Gastrocnemius medialis (tissue), 4 donors: ENCODE measurements around the gene PYURF. TPM values are rescaled to one million over a fixed set of nuclear protein-coding genes. Genes with fewer than 3 reads are reported as not detected.

Experiments used
- ATAC-seq, 2 donors: fragments of 150-250 bp; one replicate each; pipeline ENCODE4 v1.9.1; 2016
- DNase-seq, 2 donors: peaks; one replicate each; pipeline ENCODE4 v3.0.0-alpha.2; 2019
- H3K27ac ChIP-seq, 4 donors: fragments of 200-600 bp; sonication (generic); 1 replicate in 1 of 4; 2 replicates in 3 of 4; pipeline ENCODE4 v1.5.1; 2016 to 2018; ENCODE audit warnings: mild to moderate bottlenecking in 2 of 4, moderate library complexity in 1 of 4
- H3K27me3 ChIP-seq, 3 donors: fragments of 200-600 bp; sonication (generic) in 2 of 3; 1 replicate in 1 of 3; 2 replicates in 2 of 3; pipeline versions ENCODE4 v1.5.1 to v1.6.0; 2016 to 2019; ENCODE audit warnings: mild to moderate bottlenecking in 1 of 3, moderate library complexity in 1 of 3
- H3K36me3 ChIP-seq, 2 donors: fragments of 200-600 bp; sonication (generic) in 1 of 2; one replicate each; pipeline ENCODE4 v1.5.1; 2017 to 2018
- H3K4me1 ChIP-seq, 2 donors: fragments of 200-600 bp; sonication (generic) in 1 of 2; one replicate each; pipeline ENCODE4 v1.5.1; 2016 to 2017; ENCODE audit warnings: mild to moderate bottlenecking in 2 of 2
- H3K4me3 ChIP-seq, 4 donors: fragments of 200-600 bp; sonication (generic) in 3 of 4; 1 replicate in 1 of 4; 2 replicates in 3 of 4; pipeline ENCODE4 v1.5.1; 2016 to 2019; ENCODE audit warnings: mild to moderate bottlenecking in 2 of 4
- H3K9me3 ChIP-seq, 3 donors: fragments of 200-600 bp; sonication (generic) in 2 of 3; 1 replicate in 1 of 3; 2 replicates in 2 of 3; pipeline ENCODE4 v1.5.1; 2016 to 2019
- POLR2A ChIP-seq, 2 donors: fragments of 450-650 bp; IDR thresholded peaks; one replicate each; pipeline ENCODE4 v1.6.1; 2017; ENCODE audit warnings: antibody characterized with exemption in 2 of 2, mild to moderate bottlenecking in 2 of 2, moderate library complexity in 2 of 2
- in situ Hi-C, 4 donors: fragments of 200-750 bp; cut with MboI; loops; one replicate each; pipeline versions ENCODE4 v1.15.0 to v1.8.0; 2017; ENCODE audit warnings: low sequenced_read_pairs in 4 of 4
- intact Hi-C: fragments of 100-400 bp; cut with DNase I; formaldehyde crosslinking; loops from one replicate; pipeline ENCODE4 v1.15.1; 2023; ENCODE audit warnings: low total_unique reads
- total RNA-seq, 4 donors: library from RNA; depleted of rRNA; stranded (reverse); fragments of >200 nt; gene quantifications; one replicate each; pipeline versions ENCODE4 v1.1.0 to v1.2.3, GENCODE V29; 2016
- TF ChIP-seq, protein P1 (sequence below), 5 experiments: fragments of 450-650 bp in 3 of 5; fragments of 200-600 bp in 2 of 5; sonication (generic) in 2 of 5; IDR thresholded peaks in 4 of 5; conservative IDR thresholded peaks in 1 of 5; 1 replicate in 4 of 5; 2 replicates in 1 of 5; pipeline ENCODE4 v1.5.1; 2016 to 2019; ENCODE audit warnings: antibody characterized with exemption in 5 of 5, mild to moderate bottlenecking in 3 of 5, moderate library complexity in 3 of 5

PYURF gene
- total RNA-seq, 4 donors from 2014 or later, result 62.4 to 86.0 (median 72.3) TPM

DNA sequence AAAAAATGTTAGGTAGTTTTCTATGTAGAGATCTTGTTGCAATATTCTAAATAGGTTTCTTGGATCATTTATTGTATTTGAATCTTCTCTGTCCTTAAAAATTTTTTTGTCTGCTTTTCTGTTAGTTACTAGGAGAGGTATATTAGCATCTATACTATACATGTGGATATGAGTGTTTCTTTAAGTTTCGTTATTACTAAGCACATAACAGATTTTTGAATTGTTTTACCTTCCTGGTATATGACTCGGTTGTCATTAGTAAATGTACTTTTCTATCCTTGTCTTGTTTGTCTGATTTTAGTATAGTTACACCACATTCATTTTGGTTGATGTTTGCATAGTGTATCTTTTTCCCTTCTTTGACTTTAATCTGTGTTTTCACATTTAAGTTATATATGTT, 20.2 kb downstream of the PYURF start:
- Histone ChIP-seq H3K27ac (no peak overlapping the region), H3K27me3 (no peaks in the 10 kb centered on the region), H3K4me1 (no peaks in the 10 kb centered on the region), H3K4me3 (no peak overlapping the region), H3K9me3 (no peaks in the 10 kb centered on the region), H3K36me3 (no peaks in the 10 kb centered on the region)
- DNase-seq (no peak), ATAC-seq (no peak)
- in situ Hi-C loops, result loop anchor here in 1 of 4 donors (25.0 kb wide), 2 partner anchors 466 to 641 kb away; no protein-coding TSS in a partner anchor
- intact Hi-C loops, result loop anchor here (5.0 kb wide), 1 partner anchor 36 kb away; no protein-coding TSS in a partner anchor
- TF ChIP-seq, protein P1, sequence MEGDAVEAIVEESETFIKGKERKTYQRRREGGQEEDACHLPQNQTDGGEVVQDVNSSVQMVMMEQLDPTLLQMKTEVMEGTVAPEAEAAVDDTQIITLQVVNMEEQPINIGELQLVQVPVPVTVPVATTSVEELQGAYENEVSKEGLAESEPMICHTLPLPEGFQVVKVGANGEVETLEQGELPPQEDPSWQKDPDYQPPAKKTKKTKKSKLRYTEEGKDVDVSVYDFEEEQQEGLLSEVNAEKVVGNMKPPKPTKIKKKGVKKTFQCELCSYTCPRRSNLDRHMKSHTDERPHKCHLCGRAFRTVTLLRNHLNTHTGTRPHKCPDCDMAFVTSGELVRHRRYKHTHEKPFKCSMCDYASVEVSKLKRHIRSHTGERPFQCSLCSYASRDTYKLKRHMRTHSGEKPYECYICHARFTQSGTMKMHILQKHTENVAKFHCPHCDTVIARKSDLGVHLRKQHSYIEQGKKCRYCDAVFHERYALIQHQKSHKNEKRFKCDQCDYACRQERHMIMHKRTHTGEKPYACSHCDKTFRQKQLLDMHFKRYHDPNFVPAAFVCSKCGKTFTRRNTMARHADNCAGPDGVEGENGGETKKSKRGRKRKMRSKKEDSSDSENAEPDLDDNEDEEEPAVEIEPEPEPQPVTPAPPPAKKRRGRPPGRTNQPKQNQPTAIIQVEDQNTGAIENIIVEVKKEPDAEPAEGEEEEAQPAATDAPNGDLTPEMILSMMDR (IDR thresholded peaks at IDR 0.05 in 4 of 5, conservative IDR thresholded peaks at IDR 0.05 in 1 of 5), result no peak
- TF ChIP-seq POLR2A (IDR thresholded peaks at IDR 0.05), result no peak

DNA sequence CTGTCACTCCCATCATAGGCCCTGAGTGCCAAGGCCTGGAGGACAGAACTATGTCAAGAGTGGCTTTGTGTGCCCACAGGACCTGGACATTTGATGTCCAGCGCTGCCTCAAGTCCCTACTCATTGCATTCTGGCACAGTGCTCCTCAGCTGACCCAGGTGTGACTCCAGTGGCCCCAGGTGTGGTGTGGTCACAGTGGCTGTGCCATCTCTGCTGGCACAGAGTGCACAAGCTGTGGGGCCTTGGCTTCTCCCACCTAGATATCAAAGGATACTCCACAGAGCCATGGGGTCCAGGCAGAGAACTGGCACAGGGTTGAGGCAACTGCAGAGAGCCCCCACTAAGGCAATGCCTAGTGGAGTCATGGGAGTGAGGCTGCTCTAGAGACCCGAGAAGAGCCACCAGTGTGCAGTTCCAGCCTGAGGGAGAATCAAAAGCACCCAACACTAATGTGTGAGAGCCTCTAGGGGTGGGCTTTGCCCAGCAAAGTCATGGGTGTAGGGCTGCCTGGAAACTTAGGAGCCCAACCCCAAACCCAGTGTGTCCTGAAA, 25.6 kb downstream of the PYURF start:
- in situ Hi-C loops (no loop called here), intact Hi-C loops (no loop called here)
- Histone ChIP-seq H3K27me3 (no peaks in the 10 kb centered on the region), H3K27ac (no peak overlapping the region), H3K4me1 (no peaks in the 10 kb centered on the region), H3K9me3 (no peaks in the 10 kb centered on the region), H3K36me3 (no peaks in the 10 kb centered on the region), H3K4me3 (no peak overlapping the region)
- DNase-seq (no peak), ATAC-seq (no peak)
- no peak for TF ChIP-seq POLR2A (IDR thresholded peaks at IDR 0.05)

DNA sequence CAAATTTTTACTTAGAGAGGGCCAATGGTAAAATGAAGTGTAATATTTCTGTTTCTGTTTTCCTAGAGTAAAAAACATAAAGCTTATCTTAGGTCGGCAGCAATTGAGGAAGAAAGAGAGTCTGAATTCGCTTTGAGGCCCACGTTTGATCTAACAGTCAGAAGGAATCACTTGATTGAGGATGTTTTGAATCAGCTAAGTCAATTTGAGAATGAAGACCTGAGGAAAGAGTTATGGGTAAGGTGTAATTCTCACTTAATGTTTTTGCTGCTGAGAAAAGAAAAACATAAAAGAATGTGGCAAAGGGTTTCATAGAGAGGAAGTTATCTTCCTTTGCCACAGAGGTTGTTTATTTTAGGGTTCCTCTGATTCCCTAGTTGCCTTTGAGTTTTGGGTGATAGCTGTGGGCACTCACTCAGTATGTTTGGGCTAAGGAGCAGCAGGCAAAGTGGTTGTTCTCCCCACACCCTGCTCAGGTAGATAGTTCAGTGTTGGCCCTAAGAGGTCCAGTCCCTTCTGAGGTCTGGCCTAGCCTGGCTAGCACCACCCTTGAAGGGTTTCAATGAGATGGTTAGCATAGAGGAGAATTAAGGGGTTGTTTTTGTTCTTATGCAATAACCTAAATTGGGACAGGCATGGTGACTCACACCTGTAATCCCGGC, 34.3 kb downstream of the PYURF start:
- Histone ChIP-seq H3K36me3 (no peaks in the 10 kb centered on the region), H3K27ac (no peak overlapping the region), H3K27me3 (no peaks in the 10 kb centered on the region), H3K4me3 (no peak overlapping the region), H3K9me3 (no peaks in the 10 kb centered on the region), H3K4me1 (no peaks in the 10 kb centered on the region)
- ATAC-seq (no peak), DNase-seq (no peak)
- in situ Hi-C loops, result no loop called here
- no peak for TF ChIP-seq POLR2A (IDR thresholded peaks at IDR 0.05)
- intact Hi-C loops, result no loop called here

DNA sequence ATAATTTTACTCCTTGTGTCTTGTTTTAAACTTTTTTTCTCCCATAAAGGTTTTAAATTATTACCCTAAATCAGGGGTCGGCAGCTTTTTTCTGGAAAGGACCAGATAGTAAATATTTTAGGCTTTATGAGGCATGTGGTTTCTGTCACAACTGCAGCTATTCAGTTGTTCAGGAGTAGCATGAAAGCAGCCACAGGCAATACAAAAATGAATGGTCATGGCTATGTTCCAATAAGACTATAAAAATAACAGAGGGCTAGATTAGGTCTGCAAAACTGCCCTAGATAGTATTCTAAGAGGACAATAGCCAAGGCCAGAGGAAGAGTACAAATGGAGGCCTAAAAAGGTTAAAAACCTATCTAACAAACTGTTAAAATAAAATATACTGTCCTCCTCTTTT, 42.0 kb downstream of the PYURF start:
- Histone ChIP-seq H3K27ac (no peak overlapping the region), H3K36me3 (no peaks in the 10 kb centered on the region), H3K27me3 (no peaks in the 10 kb centered on the region), H3K4me1 (no peaks in the 10 kb centered on the region), H3K4me3 (no peak overlapping the region), H3K9me3 (no peaks in the 10 kb centered on the region)
- intact Hi-C loops, result no loop called here
- TF ChIP-seq, protein P1 (IDR thresholded peaks at IDR 0.05 in 4 of 5, conservative IDR thresholded peaks at IDR 0.05 in 1 of 5), result no peak
- no peak for TF ChIP-seq POLR2A (IDR thresholded peaks at IDR 0.05)
- DNase-seq (no peak), ATAC-seq (no peak)
- in situ Hi-C loops, result no loop called here

DNA sequence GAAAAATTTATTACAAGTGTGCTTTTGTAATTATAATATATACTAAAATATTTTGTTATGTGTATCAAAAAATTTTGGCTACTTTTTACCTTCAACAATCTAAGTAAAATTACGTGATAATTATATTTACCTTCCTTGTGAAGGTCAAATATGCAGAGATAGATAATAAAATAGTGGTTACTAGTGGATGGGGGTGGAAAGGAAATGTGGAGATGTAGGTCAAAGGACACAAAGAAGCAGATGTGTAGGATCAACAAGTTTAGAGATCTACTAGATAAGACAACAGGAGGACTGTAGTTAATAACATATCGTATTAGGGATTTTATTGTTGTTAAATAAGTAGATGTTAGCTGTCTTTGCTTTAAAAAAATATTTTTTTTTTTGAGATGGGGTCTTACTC, 45.3 kb downstream of the PYURF start:
- ATAC-seq (no peak), DNase-seq (no peak)
- no peaks in the 10 kb centered on the region for H3K36me3 ChIP-seq
- no peaks in the 10 kb centered on the region for H3K27me3 ChIP-seq
- TF ChIP-seq, protein P1 (IDR thresholded peaks at IDR 0.05 in 4 of 5, conservative IDR thresholded peaks at IDR 0.05 in 1 of 5), result no peak
- no peak overlapping the region for H3K4me3 ChIP-seq
- H3K4me1 ChIP-seq, result no peaks in the 10 kb centered on the region
- no peaks in the 10 kb centered on the region for H3K9me3 ChIP-seq
- in situ Hi-C loops, result no loop called here
- intact Hi-C loops, result no loop called here
- no peak overlapping the region for H3K27ac ChIP-seq
